Inflammatory macrophage treated with lipopolysaccharide for 4 hours (primary cell): ENCODE measurements around the gene ANKRD17.
A peak's percentile ranks its signal among the peaks of the same experiment; 100 is the strongest.

Experiments used
- DNase-seq: peaks from one replicate; pipeline ENCODE4 v3.0.0-alpha.2; 2020

Gene ANKRD17

DNA sequence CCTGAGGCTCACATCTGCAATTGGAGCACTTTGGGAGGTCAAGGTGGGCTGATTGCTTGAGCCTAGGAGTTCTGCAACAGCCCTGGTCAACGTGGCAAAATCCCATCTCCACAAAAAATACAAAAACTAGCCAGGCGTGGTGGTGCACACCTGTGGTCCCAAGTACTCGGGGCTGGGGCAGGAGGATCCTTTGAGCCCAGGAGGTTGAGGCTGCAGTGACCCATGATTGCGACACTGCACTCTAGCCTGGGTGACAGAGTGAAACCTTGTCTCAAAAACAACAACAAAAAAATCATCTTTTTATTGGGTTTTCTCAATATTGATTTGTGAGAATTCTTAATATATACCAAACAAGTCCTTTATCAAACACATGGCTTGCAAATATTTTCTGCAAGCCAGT is 64.9 kb downstream of the ANKRD17 start:
- no peak for DNase-seq

DNA sequence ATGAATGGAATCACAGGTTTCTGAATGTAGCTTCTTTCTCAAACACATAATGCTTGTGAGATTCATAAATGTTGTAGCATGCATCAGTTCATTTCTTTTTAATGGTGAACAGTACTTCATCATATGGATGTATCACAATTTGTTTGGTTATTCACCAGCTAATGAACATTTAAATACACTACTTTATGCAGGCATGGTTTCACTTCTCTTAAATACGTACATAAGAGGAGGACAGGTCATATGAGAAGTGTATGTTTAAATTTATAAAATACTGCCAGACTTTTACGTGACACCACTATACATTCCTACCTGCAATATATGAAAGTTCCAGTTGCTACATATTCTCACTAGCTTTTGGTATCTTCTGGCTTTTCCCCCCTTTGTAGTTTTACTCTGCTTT is 65.4 kb downstream of the ANKRD17 start:
- DNase-seq: peak; percentile 19

GRCh38 chr4:73189274-73189810 is 69.3 kb downstream of the ANKRD17 start:
- DNase-seq: no peak

GRCh38 chr4:73187325-73187724 is 71.3 kb downstream of the ANKRD17 start:
- no peak for DNase-seq

GRCh38 chr4:73185903-73186302 is 72.7 kb downstream of the ANKRD17 start:
- no peak for DNase-seq

GRCh38 chr4:73181231-73181630 is 77.4 kb downstream of the ANKRD17 start:
- DNase-seq: peak; percentile 67

- DNase-seq: no peak
These were observed 80.2 kb downstream of the ANKRD17 start for GRCh38 chr4:73178389-73178788.

DNA sequence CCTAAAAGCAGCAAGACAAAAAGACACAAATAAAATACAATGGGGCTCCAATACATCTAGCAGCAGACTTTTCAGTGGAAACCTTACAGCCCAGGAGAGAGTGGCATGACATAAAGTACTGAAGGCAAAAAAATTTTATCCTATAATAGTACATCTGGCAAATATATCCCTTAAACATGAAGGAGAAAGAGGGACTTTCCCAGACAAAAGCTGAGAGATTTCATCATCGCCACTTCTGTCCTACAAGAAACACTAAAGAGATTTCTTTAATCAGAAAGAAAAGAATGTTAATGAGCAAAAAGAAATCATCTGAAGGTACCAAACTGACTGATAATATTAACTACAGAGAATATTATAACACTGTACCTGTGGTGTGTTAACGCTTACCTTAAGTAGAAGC is 86.4 kb downstream of the ANKRD17 start:
- peak; percentile 20 for DNase-seq

DNA sequence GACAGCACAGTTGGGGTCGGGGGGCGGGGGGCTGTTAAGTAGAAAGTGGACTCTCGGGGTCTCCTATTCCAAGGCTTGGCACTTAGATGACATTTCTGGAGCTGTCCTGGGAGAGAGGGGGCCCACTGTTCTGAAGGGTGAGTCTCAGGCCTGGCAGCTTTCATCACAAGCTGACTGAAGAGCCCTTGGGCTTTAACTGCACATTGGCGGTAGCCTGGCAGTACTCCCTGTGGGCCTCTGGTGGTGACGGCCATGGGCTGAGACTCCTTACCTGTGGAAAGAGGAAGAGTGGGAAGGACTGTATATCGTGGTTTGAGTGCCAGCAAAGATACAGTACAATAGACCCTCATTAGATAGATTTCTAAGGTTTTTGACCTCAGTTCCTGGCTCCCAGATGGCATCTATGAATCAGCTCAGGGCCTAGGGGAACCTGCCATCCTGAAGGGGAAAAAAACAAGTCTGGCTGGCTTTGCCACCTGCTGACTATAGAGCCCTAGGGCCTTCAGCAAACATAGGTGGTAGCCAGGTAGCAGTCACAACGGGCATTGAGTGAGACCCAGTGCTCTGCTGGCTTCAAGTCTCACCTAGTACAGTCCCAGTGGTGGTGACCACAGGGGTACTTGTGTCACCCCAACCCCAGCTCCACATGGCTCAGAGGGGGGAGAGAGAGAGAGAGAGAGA is 87.9 kb downstream of the ANKRD17 start:
- no peak for DNase-seq

- DNase-seq: no peak
These were observed 92.4 kb downstream of the ANKRD17 start for GRCh38 chr4:73166212-73166611.

GRCh38 chr4:73161527-73162185 is 96.9 kb downstream of the ANKRD17 start:
- DNase-seq: peak; percentile 12

DNA sequence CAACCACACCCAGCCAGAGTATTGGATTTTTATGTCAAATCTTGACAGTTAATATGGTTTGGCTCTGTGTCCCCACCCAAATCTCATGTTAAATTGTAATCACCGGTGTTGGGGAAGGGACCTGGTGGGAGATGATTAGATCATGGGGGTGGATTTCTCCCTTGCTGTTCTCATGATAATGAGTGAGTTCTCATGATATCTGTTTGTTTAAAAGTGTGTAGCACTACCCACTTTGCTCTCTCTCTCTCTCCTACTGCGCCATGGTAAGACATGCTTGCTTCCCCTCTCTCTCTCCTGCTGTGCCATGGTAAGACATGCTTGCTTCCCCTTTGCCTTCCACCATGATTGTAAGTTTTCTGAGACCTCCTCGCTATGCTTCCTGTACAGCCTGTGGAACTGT is 102.2 kb downstream of the ANKRD17 start:
- DNase-seq: no peak

DNA sequence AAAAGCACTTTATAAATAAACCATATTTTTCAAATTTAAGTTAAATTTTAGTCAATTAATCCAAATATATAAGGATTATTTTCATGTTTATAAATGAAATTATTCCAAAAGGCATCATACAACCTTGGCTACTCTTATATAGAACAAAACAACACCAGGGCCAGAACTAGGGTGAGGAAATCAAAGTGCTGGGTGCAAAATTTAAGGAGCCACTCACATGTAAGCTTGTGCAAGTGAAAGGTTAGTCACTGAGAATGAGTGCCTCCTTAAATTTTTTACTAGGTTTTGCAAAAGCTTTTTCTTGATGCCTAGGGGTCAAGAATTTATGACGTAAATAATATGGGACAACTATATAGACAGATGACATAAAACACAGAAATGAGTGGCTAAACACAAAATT is 105.7 kb downstream of the ANKRD17 start:
- peak; percentile 17 for DNase-seq

DNA sequence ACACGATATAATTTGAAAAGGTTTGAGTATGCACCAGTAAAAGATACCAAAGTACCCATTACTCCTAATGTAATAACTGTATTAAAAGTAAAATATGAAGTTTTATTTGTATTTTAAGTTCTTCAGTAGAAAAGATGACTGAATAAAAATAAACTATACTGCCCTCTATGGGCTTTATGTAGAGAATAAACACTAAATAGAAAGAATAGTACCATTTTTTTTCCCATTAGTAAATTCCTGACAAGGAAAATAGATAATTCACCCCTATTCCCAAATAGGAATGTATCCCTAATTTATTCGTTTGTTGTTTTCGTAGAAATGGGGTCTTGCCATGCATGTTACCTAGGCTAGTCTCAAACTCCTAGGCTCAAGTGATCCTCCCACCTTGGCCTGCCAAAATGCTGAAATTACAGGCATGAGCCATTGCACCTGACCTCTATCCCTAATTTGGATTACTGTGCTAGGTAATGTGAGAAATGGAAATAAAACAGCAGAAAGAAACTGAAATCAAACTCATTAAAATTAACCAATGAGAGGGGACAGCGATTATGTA is 115.5 kb downstream of the ANKRD17 start:
- no peak for DNase-seq

DNA sequence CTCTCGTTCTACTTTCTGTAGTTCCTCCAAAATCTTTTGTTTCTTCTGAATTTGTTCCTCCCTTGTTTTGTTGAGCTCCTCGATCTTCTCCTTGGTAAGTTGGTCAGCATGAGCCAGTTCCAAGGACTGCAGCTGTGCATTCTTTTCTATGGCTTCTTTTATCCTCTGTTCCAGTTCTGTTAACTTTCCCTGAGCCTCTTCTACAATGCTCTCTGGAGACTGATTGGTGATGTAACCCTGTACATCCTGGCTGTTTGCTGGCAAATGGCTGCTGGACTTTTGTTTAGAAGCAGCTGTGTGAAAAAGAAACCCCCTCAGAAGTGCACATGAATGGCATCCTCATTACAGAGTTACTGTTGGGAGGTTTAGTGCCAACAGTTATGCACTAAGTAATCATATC is 118.6 kb downstream of the ANKRD17 start:
- DNase-seq: no peak

DNA sequence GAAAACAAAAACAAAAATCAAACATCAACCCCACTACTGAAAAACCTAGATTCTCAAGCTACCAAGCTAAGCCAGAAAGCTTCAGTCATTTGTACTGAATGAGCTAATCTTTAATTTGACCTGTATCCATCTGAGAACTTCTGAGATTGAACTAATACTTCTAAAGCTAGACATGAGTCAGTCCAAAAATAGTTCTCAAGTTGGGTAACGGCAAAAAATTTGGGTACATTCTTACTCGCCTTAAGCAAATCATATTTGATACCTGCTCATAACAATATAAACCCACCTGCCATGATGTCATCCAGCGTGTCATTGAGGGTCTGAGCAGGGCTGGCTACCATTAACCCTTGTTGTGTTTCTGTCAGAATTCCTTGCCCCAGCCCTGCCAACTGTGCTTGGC is 119.4 kb downstream of the ANKRD17 start:
- DNase-seq: no peak

DNA sequence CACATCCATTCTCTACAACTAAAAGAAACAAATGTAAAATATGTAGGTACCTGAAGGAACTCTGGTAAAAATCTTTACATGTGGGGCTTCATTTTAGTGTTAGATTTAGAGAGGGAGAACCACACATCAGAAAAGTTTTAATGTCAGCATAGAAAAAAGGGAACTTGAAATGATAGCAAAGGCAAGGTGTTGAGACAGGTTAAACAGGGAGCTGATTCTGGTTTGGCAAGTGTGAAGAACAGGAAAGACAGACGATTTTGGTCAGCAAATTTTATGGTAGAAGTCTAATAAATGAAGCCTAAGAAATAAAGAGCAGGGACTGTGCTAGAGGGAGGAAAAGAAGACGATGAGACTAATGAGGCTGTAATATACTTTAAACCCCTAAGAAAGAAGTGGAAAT is 121.5 kb downstream of the ANKRD17 start:
- DNase-seq: no peak

DNA sequence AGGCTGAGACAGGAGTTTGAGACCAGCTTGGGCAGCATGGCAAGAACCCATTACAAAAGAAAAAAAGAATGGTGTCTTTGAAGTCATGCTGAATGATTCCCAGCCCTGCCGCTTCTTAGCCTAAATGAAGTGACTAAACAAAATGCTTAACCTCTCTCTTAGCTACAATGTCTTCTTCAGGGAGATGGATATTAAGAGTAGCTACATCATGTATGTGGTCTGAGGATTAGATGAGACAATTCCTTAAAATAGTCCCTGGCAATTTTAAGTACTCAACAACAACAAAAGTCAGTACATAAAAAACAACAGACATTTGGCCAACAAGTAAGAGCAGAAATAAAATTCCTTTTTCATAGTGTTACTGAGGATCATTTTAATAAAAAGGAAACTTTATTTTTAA is 124.8 kb downstream of the ANKRD17 start:
- DNase-seq: no peak

- no peak for DNase-seq
These were observed 127.3 kb downstream of the ANKRD17 start for GRCh38 chr4:73131281-73131680.

DNA sequence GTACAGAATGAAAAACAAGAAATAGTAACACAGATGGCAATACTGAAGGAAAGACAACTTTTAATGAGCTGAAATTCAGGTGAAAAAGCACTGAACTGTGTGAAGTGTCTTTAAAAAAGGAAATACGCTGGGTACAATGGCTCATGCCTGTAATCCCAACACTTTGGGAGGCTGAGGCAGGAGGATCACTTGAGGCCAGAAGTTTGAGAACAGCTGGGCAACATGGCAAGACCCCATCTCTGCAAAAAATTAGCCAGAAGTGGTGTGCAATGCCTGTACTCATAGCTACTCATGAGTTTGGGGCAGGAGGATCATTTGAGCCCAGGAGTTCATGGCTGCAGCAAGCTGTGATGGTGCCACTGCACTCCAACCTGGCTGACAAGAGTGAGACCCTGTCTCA is 129.3 kb downstream of the ANKRD17 start:
- no peak for DNase-seq

DNA sequence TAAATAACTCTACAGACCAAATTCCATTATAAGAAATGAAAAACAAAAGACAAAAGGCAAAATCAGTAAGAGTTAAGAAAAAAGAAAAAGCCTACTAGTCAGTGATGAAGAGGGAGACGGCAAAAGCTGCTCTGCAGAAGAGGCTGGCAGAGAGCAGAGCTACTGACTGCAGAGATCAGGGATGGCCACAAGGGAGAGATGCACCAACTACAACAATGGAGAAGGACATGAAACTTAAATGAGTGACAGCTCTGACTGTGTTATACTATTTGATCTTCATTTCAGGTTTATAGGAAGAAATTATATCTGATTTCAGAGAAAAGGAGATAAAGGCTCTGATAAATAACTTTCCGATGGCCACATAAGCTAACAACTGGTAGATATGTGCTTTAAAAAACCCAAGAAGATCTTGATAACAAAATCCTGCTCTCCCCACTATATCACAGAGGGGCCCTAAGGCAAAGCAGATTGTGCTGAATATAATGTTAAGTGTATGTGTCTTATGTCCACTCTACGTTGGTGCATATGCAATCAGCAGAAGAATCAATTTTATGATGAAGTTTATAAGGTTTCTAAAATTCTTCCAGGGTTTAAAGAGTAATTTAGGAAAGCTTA is 130.7 kb downstream of the ANKRD17 start:
- peak; percentile 12 for DNase-seq

- DNase-seq: no peak
These were observed 149.1 kb downstream of the ANKRD17 start for GRCh38 chr4:73109493-73109892.

GRCh38 chr4:73104695-73105094 is 153.9 kb downstream of the ANKRD17 start:
- no peak for DNase-seq
